Colonic mucosa (tissue), 4 donors: ENCODE results near the gene BRAT1. TPM values are rescaled to one million over a fixed set of nuclear protein-coding genes. Genes with fewer than 3 reads are reported as not detected.

Experiments
- DNase-seq: peaks from one replicate; pipeline ENCODE4 v3.0.0-alpha.2; 2020
- H3K27ac ChIP-seq: fragments of 200-600 bp; one replicate; pipeline ENCODE4 v1.8.0; 2021
- H3K27me3 ChIP-seq: fragments of 200-600 bp; one replicate; pipeline ENCODE4 v1.8.0; 2021
- H3K36me3 ChIP-seq: fragments of 200-600 bp; one replicate; pipeline ENCODE4 v1.8.0; 2021
- H3K4me1 ChIP-seq: fragments of 200-600 bp; one replicate; pipeline ENCODE4 v1.8.0; 2021; ENCODE audit warnings: mild to moderate bottlenecking
- H3K4me3 ChIP-seq: fragments of 200-600 bp; one replicate; pipeline ENCODE4 v1.8.0; 2021
- H3K9ac ChIP-seq, 2 donors: one replicate each; pipeline ENCODE4 v1.7.0; 2013; ENCODE audit warnings: control low read depth in 2 of 2, low read depth in 2 of 2, low read length in 2 of 2
- H3K9me3 ChIP-seq: fragments of 200-600 bp; one replicate; pipeline ENCODE4 v1.8.0; 2021
- intact Hi-C: fragments of 100-400 bp; cut with DNase I; formaldehyde crosslinking; loops from one replicate; pipeline ENCODE4 v1.14.1; 2022
- total RNA-seq, 2 donors: library from RNA; stranded (reverse); fragmentation: NEBNext Ultra II Directional in 1 of 2; extraction: Animal tissue kit (Norgen Biotek cat#: 25700) in 1 of 2; gene quantifications; one replicate each; pipeline ENCODE4 v1.2.1, GENCODE V29; 2021
- TF ChIP-seq, protein P1 (sequence below): fragments of 200-600 bp; IDR thresholded peaks from one replicate; pipeline ENCODE4 v1.8.0; 2022; ENCODE audit warnings: antibody characterized with exemption, mild to moderate bottlenecking
- donor health status: healthy.
- donor health status: DM: no; HTN: no; CAD: no.
- donor health status: DM: no; HTN: no; CAD: no.

BRAT1 gene
- total RNA-seq, 2 donors from 2014 or later, result 19.3 to 40.0 TPM

DNA sequence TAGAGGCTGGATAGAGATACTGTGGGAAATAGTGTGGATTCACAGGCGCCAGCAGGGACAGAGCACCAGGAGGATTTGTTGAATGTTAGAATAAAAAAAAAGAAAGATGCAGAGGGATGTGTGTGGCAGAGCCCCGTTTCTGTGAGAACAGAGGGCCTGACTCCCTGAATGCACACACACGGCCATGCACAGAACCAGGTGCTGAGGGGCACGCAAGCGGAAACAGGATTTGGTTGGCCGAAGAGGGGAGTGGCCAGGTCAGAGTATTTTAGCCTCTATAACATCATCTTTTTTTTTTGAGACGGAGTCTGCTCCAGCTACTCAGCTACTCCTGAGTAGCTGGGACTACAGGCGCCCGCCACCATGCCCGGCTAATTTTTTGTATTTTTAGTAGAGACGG lies 25.3 kb upstream of the BRAT1 start:
- intact Hi-C loops, result no loop called here
- H3K9me3 ChIP-seq, result no peaks in the 10 kb centered on the region
- no peaks in the 10 kb centered on the region for H3K27me3 ChIP-seq
- H3K9ac ChIP-seq, result no peak overlapping the region
- no peak overlapping the region for H3K27ac ChIP-seq
- TF ChIP-seq, protein P1, sequence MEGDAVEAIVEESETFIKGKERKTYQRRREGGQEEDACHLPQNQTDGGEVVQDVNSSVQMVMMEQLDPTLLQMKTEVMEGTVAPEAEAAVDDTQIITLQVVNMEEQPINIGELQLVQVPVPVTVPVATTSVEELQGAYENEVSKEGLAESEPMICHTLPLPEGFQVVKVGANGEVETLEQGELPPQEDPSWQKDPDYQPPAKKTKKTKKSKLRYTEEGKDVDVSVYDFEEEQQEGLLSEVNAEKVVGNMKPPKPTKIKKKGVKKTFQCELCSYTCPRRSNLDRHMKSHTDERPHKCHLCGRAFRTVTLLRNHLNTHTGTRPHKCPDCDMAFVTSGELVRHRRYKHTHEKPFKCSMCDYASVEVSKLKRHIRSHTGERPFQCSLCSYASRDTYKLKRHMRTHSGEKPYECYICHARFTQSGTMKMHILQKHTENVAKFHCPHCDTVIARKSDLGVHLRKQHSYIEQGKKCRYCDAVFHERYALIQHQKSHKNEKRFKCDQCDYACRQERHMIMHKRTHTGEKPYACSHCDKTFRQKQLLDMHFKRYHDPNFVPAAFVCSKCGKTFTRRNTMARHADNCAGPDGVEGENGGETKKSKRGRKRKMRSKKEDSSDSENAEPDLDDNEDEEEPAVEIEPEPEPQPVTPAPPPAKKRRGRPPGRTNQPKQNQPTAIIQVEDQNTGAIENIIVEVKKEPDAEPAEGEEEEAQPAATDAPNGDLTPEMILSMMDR, result no peak
- no peaks in the 10 kb centered on the region for H3K4me1 ChIP-seq
- H3K4me3 ChIP-seq, result no peak overlapping the region
- DNase-seq, result no peak
- no peaks in the 10 kb centered on the region for H3K36me3 ChIP-seq

DNA sequence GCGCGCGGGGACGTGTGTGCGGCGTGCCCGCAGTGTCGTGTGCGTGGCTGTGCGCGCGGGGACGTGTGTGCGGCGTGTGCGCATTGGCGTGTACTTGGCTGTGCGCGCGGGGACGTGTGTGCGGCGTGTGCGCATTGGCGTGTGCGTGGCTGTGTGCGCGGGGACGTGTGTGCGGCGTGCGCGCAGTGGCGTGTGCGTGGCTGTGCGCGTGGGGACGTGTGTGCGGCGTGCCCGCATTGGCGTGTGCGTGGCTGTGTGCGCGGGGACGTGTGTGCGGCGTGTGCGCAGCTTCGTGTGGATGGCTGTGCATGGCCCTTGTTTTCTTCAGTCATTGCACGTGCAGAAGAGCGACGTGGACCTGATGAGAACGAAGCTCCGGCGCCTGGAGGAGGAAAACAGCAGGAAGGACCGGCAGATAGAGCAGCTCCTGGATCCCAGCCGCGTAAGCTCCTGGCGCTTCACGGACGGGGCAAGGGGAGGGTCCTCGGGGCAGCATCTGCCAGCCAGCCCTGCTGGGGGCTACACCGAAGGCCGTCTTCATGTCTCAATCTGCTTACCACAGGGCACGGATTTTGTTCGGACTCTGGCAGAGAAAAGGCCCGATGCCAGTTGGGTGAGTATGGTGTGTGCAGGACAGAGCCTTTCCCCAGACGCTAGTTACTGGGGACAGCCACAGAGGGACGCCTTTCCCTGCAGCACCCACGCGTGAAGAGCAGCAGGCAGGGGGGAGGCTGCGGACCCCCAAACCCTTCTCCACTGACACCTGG lies 22.8 kb upstream of the BRAT1 start:
- Histone ChIP-seq H3K9ac (no peak overlapping the region), H3K27me3 (no peaks in the 10 kb centered on the region), H3K4me3 (no peak overlapping the region), H3K36me3 (no peaks in the 10 kb centered on the region), H3K4me1 (no peaks in the 10 kb centered on the region), H3K27ac (no peak overlapping the region), H3K9me3 (no peaks in the 10 kb centered on the region)
- DNase-seq, result no peak
- TF ChIP-seq, protein P1, result no peak
- intact Hi-C loops, result no loop called here

DNA sequence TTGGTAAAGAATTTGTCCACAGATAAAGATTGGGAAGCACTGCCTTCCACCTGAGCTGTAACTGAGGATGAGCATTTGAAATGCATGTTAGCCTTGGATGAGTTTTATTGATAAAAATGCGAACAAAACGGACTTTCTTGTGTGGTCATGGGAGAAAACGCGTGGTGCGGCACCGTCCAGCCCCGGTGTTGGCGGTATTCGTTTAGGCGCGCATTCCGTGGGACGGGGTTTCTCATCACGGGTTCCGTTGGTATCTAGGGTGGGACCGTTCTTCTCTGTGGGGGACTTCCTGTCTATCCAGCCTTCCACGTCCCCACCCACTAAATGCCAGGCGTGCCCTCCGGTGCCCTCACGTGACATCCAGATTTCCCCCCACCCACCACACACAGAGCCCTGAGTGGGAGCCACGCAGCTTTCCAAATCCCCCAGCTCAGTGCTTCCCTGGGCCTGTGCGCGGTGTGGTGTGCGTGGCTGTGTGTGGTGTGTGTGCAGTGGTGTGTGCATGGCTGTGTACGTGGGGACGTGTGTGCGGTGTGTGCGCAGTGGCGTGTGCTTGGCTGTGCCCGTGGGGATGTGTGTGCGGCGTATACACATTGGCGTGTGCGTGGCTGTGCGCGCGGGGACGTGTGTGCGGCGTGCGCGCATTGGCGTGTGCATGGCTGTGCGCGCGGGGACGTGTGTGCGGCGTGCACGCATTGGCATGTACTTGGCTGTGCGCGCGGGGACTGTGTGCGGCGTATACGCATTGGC lies 21.6 kb upstream of the BRAT1 start:
- H3K4me1 ChIP-seq, result no peaks in the 10 kb centered on the region
- H3K9me3 ChIP-seq, result no peaks in the 10 kb centered on the region
- DNase-seq, result no peak
- H3K36me3 ChIP-seq, result no peaks in the 10 kb centered on the region
- H3K9ac ChIP-seq, result no peak overlapping the region
- intact Hi-C loops, result no loop called here
- H3K27me3 ChIP-seq, result no peaks in the 10 kb centered on the region
- H3K27ac ChIP-seq, result no peak overlapping the region
- TF ChIP-seq, protein P1, result no peak
- H3K4me3 ChIP-seq, result no peak overlapping the region

DNA sequence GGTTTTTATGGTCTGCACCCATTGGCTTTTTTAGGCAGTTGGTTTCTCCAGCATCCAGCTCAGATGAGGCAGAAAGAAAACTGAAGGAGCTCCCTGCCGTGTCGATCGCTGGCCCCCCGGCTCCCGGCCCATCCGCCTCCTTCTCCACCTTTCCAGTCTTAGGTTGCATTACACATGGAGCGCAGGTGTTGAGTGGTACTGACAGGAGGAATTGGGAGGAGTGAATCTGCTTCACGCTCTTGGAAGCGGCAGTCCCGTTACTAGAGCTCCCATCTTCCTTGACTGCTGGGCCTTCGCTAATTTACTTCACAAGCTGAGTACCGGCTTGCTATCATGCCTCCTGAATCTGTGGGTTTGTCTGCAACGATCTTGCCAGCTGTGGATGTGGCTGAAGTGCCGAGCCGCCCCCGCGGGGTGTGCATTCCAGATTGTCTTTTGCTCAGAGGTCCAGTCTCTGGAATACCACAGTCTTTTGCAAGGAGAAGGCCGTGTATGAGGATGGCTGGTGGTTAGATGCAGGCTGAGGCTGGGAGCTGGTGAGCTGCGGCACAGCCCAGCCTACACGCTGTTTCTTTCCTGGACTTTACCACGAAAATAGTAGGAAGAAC lies 20.5 kb upstream of the BRAT1 start:
- Histone ChIP-seq H3K4me1 (no peaks in the 10 kb centered on the region), H3K4me3 (no peak overlapping the region), H3K27me3 (no peaks in the 10 kb centered on the region), H3K9me3 (no peaks in the 10 kb centered on the region), H3K27ac (no peak overlapping the region), H3K36me3 (no peaks in the 10 kb centered on the region), H3K9ac (no peak overlapping the region)
- intact Hi-C loops, result no loop called here
- TF ChIP-seq, protein P1, result no peak
- DNase-seq, result no peak

DNA sequence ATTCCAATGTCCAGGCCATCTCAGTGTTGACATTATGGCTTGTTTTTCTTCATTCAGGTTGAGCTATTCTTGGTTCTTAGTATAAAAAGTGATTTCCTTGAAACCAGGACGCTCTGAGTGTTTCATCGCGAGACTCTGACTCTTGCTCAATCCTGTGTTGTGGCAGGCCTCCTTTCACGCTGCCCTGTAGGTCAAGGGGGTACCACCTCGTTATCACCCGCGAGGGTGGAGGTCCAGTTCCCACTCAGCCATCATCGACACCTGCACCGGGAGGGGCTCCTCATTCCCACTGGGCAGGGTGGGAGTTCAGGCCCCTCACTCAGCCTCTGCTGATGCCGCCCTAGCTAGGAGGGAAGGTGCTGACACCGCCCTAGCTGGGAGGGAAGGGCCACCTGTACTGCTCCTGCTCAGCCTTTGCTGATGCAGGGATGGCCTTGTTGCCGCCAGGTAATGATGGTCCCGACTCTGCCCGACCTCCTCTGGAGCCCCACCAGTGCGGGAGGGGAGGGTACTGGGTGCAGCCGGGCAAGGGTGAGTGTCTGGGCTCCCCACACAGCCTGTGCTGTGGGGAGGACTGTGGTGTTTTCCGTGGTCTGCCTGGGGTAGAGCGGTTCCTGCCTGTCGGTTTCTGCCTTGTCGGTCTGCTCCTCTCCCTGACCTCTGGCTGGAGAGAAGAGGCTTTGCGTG lies 19.9 kb upstream of the BRAT1 start:
- H3K36me3 ChIP-seq, result no peaks in the 10 kb centered on the region
- DNase-seq, result no peak
- no peaks in the 10 kb centered on the region for H3K27me3 ChIP-seq
- H3K4me1 ChIP-seq, result no peaks in the 10 kb centered on the region
- intact Hi-C loops, result no loop called here
- H3K4me3 ChIP-seq, result no peak overlapping the region
- no peaks in the 10 kb centered on the region for H3K9me3 ChIP-seq
- no peak overlapping the region for H3K9ac ChIP-seq
- H3K27ac ChIP-seq, result no peak overlapping the region
- TF ChIP-seq, protein P1, result no peak
